K562 treated with DMSO at 1 percent for 4 hours (cell line): ENCODE measurements around the gene P2RX5. TPM values are rescaled to one million over a fixed set of nuclear protein-coding genes. Genes with fewer than 3 reads are reported as not detected.

Experiments used
- total RNA-seq: library from RNA; unstranded; fragments of 300-600 nt; gene quantifications from 2 replicates; pipeline ENCODE4 v1.2.3, GENCODE V29; 2022; ENCODE audit not compliant: insufficient read depth

P2RX5 gene, protein sequence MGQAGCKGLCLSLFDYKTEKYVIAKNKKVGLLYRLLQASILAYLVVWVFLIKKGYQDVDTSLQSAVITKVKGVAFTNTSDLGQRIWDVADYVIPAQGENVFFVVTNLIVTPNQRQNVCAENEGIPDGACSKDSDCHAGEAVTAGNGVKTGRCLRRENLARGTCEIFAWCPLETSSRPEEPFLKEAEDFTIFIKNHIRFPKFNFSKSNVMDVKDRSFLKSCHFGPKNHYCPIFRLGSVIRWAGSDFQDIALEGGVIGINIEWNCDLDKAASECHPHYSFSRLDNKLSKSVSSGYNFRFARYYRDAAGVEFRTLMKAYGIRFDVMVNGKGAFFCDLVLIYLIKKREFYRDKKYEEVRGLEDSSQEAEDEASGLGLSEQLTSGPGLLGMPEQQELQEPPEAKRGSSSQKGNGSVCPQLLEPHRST
- total RNA-seq: 4.4 TPM in 1 of 2 replicates, not detected in the other

GRCh38 chr17:3695723-3696411 is at the start of gene P2RX5:
Gene P2RX5 (minus strand): TSS chr17:3696155. CDS start chr17:3696005, 150 bp downstream.

DNA sequence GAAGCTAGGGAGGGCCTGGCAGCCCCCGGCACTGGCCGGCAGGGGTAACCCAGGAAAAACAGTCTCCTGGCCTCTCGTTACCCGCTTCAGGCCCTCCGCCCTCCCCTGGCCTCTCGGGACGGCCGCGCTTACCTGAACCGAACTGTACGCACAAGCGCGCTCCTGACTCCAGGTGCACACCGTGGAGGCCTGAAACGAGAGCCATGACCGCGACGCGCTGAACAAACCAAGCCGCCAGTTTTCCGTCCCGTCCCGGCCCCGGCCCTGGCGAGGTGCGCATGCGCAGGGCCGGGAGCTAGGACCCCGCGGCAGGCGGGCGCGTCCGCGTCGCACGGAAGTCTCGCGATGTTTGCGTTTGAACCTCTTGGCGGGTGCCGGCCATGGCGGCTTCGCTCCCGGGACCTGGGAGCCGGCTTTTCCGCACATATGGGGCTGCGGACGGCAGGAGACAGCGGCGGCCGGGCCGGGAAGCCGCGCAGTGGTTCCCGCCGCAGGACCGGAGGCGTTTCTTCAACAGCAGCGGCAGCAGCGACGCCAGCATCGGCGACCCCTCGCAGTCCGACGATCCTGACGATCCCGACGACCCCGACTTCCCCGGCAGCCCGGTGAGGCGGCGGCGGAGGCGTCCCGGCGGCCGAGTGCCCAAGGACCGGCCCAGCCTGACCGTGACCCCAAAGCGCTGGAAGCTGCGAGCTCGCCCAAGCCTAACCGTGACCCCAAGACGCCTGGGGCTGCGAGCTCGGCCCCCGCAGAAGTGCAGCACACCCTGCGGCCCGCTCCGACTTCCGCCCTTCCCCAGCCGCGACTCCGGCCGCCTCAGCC is 27.8 kb upstream of the P2RX5 start, which contains the start of gene HASPIN:
HASPIN (plus strand) TSS at position 348 of the 822 bp plus-strand sequence; CDS start at position 381, 33 bp downstream.

GRCh38 chr17:3668279-3669084 is 27.5 kb downstream of the P2RX5 start, which contains the start of the genes EMC6 and TAX1BP3:
Gene EMC6 (plus strand): TSS chr17:3668812. CDS start chr17:3669147, 335 bp downstream.
Gene TAX1BP3 (minus strand): TSS chr17:3668578. CDS start chr17:3668526, 52 bp downstream.

GRCh38 chr17:3636154-3636907 is 59.6 kb downstream of the P2RX5 start, which contains the start of the genes CTNS and SHPK:
Gene CTNS (plus strand): TSS chr17:3636760. CDS start chr17:3640207, 3,447 bp downstream.
Gene SHPK (minus strand): TSS chr17:3636250. CDS start chr17:3636219, 31 bp downstream.

Other genes with a start within 250 kb of the P2RX5 start
- gene SPATA22, start 224.3 kb downstream of the P2RX5 start, total RNA-seq: 1.2 TPM in 1 of 2 replicates, not detected in the other
- not detected in 2 replicates for gene ASPA, start 220.2 kb downstream of the P2RX5 start, total RNA-seq
- gene TRPV3, start 138.3 kb downstream of the P2RX5 start, total RNA-seq: not detected in 2 replicates
- gene TRPV1, start 86.7 kb downstream of the P2RX5 start, total RNA-seq: 2.5 and 2.8 TPM in 2 replicates
- 8.8 and 10.3 TPM in 2 replicates for gene SHPK, start 59.9 kb downstream of the P2RX5 start, total RNA-seq
- 13.6 and 14.9 TPM in 2 replicates for gene CTNS, start 59.4 kb downstream of the P2RX5 start, total RNA-seq
- gene TAX1BP3, start 27.6 kb downstream of the P2RX5 start, total RNA-seq: 25.0 and 36.3 TPM in 2 replicates
- gene EMC6, start 27.3 kb downstream of the P2RX5 start, total RNA-seq: 104 and 118 TPM in 2 replicates
- gene HASPIN, start 27.7 kb upstream of the P2RX5 start, total RNA-seq: 4.8 and 7.8 TPM in 2 replicates
- 24.3 and 36.1 TPM in 2 replicates for gene ITGAE, start 105.0 kb upstream of the P2RX5 start, total RNA-seq
- 2.4 and 6.4 TPM in 2 replicates for gene NCBP3, start 150.1 kb upstream of the P2RX5 start, total RNA-seq
- gene CAMKK1, start 196.9 kb upstream of the P2RX5 start, total RNA-seq: 2.5 and 2.9 TPM in 2 replicates
- gene P2RX1, start 220.3 kb upstream of the P2RX5 start, total RNA-seq: 34.2 and 43.1 TPM in 2 replicates